HG03060 (cell line): ENCODE results near the gene SLC7A6OS.

Experiments used
- ATAC-seq: cut with Tn5 transposase; IDR thresholded peaks from one replicate; pipeline ENCODE4 v1.9.1; 2021; ENCODE audit warnings: low read depth, moderate number of reproducible peaks; ENCODE audit not compliant: unreplicated experiment

Gene SLC7A6OS

GRCh38 chr16:68345351-68345810, 34.6 kb upstream of the SLC7A6OS start:
- no peak for ATAC-seq

GRCh38 chr16:68344252-68344651, 33.5 kb upstream of the SLC7A6OS start:
- ATAC-seq: no peak

DNA sequence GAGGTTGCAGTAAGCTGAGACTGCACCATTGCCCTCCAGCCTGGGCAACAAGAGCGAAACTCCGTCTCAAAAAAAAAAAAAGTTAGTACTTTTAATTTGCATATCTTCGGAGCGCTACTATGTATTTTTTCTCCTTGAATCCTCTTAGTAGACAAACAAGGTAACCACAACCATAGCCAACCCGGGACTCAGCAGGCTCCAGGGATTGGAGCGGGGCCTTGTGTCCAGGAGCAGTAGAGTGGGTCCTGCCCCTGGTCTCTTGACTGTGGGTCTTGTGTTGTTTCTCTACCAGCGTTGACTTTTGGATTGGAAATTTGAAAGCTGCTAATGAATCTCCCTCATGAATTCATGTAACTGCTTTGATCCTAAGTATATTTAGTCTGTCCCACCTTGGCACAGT, 32.4 kb upstream of the SLC7A6OS start:
- no peak for ATAC-seq

GRCh38 chr16:68342620-68343019, 31.9 kb upstream of the SLC7A6OS start:
- no peak for ATAC-seq

DNA sequence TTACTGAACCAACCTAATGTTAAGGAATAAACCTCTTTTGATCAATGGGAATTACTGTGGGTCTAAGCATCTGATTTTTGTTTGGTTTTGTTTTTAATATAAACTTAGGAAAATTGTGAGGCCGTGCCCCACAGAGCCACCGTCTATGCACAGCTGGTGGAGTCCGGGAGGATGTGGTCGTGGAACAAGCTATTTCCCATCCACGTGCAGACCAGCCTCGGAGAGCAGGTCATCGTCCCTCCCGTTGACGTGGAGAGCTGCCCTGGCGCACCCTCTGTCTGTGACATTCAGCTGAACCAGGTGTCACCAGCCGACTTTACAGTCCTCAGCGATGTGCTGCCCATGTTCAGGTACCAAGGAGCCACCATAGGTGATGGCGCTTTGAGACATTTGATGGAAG, 28.5 kb upstream of the SLC7A6OS start:
- no peak for ATAC-seq

- no peak for ATAC-seq
These were observed 27.8 kb upstream of the SLC7A6OS start for GRCh38 chr16:68338326-68339119.

GRCh38 chr16:68335175-68335574, 24.4 kb upstream of the SLC7A6OS start:
- ATAC-seq: no peak

GRCh38 chr16:68332411-68333121, 21.8 kb upstream of the SLC7A6OS start:
- no peak for ATAC-seq

DNA sequence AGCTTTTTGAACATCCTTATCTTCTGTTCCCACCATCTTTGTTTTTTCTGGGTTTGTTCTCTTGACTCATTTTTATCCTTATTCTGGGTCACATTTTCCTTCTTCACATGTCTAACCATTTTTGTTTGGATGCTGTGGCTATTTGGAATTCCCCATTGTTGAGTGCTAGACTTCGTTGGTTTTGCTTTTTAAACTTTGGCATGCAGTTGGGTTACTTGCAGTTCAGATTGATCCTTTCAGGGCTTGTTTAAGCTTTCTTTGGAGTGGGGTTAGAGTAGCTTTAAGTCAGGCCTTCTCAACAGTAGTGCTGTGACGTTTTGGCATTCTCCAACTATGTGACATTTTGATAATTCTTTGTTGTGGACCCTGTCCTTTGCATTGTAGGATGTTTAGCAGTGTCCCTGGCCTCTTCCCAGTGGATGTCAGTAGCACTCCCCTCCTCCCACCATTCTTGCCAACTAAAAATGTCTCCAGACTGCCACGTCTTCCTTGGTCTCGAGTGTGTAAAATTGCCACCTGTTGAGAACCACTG, 21.2 kb upstream of the SLC7A6OS start:
- ATAC-seq: no peak

GRCh38 chr16:68328860-68329390, 18.2 kb upstream of the SLC7A6OS start:
- no peak for ATAC-seq

DNA sequence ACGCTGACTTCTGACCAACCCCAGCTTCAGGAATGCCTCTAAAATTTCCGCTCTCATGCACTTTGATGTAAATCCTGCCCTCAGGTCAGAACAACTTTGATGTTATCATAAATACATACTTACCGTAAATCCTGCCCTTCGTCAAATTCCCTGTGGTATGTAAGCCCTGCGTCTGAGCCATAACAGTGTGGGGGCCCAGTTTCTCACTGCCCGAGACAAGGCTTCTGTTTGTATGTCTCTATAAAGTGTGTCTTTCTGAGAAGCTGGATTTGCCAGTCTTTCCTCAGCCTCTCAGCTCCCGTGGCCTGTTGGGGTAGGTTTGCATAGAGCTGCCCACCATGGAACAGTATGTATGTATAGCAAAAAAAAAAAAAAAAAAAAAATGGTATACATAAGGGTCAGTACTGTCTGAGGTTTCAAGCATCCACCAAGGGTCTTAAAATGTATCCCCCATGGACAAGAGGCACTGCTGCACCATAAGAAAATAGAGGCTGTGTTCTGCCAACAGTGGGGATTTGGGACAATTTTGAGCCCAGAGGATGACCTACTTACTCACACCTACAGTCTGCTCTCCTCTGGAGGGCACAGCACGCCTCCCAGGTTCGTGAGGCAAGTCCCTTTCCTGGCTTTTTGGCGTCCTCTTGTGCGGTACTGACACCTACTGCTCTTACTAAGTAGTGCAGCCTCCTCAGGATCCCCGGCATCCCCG, 17.6 kb upstream of the SLC7A6OS start:
- ATAC-seq: no peak

GRCh38 chr16:68324780-68325357, 14.1 kb upstream of the SLC7A6OS start:
- ATAC-seq: no peak

DNA sequence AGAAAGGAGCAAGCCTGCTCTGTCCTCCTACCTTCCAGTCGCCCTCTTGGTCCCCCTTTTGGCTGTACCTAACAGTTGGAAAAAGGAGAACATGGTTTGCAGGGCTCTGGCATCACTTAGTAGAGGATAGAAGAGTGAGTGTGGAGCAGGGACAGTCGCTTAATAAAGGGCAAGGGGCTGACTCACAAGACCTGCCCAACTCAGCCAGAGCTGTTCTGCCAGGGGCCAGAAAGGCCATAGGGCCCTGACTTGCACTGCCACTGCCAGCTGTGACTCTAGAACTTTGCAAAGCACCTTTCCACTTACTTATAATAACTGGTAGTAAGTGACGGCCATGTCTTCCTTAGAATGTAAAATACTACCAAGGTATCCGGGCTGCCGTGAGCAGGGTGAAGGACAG, 13.6 kb upstream of the SLC7A6OS start:
- no peak for ATAC-seq

DNA sequence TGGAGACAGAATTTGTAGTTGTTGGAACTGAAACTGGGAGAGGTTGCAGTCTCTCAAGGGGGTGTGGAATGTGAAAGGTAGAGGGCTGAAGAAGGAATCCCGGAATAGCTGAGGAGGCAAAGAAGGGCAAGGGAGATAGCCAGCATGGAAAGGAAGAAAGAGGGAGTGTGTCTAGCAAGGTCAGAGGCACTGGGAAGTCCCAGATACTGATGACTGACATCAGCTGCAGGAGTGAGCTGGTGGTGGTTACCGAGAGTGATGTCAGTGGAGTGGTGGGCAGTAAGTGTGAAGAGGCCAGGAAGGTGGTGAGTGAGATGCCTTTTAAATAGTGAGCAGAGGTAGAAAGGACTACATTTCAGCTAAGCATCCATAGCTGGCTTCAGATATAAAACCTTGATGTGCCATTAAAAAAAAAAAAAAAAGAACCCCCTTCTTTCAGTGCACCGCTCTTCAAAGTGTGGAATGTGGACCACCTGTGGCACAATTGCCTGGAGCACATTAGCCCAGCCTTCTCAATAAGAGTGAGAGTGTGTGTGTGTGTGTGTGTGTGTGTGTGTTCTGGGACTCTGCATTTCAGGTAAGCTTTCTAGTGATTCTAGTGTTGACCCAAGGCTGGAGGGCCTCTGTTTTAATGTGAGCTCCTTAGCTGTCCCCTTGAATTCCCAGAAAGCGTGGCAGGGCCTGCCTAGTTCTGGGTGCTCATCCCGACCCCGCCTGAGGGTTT, 8.6 kb upstream of the SLC7A6OS start:
- no peak for ATAC-seq

- ATAC-seq: no peak
These were observed 2.4 kb upstream of the SLC7A6OS start for GRCh38 chr16:68313116-68313515.

DNA sequence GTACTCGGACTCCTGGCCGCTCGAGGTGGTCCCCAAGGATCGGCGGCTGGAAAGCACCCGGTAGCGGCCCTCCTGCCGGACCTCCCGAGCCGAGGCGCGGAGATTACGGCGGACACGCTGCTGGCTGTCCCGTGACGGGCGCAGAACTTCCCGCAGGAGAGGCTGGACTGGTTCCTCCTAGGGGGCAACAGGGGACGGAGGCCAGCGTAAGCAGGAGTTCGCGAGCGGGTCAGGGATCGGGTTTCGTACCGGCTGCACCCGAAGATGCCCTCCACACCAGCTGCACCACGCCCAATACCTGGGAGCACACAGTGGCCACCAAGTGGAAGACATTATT, 341 bp downstream of the SLC7A6OS start:
- peak; percentile 14 for ATAC-seq

DNA sequence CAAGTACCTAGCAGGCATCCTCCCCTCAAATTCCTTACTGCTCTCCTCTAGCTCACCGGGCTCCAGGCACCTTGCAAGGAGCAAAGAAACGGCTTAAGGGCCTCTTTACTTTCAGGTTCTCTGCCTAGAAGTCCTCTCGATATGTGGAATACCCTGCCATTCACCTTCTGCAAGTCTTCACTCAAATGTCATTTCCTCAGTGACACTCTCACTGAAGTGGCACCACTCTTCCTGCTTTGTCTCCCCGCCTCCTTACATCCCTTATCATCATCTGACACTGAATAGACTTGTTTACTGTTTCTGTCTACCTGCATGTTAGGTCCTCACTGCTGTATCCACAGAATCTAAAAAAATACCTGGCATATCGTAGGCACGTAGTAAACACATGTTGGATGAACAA, 947 bp downstream of the SLC7A6OS start:
- no peak for ATAC-seq

GRCh38 chr16:68306633-68307032, 4.1 kb downstream of the SLC7A6OS start:
- no peak for ATAC-seq

- no peak for ATAC-seq
These were observed 9.8 kb downstream of the SLC7A6OS start for GRCh38 chr16:68300734-68301459.
